ENCODE measurements around the gene MROH2B. TPM values are rescaled to one million over a fixed set of nuclear protein-coding genes. Genes with fewer than 3 reads are reported as not detected.
"Not testable (repeated sequence)": the region's sequence is repeated elsewhere in the genome, so short reads cannot be mapped to it uniquely, and the experiment has no call there.

MROH2B gene
- total RNA-seq, 8 experiments from 2014 or later = 0.36 TPM; not detected in 7

- in situ Hi-C loops (cut with MboI; ENCODE audit: low pct_unique_long_range_greater_than_20kb in 2 of 9, low sequenced_read_pairs in 9 of 9, unreplicated experiment in 9 of 9) = no loop called here
- no peak for ATAC-seq (replicated peaks in 6 of 8)
- no peak overlapping the region for H3K4me3 ChIP-seq
- H3K4me1 ChIP-seq (replicated peaks in 1 of 2) = no peaks in the 10 kb centered on the region
- 0 to 100% (median 54%) methylated on average over 1 to 5 of the region's 7 CpGs for WGBS, 10 experiments
- H3K27ac ChIP-seq = no peak overlapping the region
Measured at GRCh38 chr5:41083306-41083705, 12.2 kb upstream of the MROH2B start.

GRCh38 chr5:41071975-41072374, 833 bp upstream of the MROH2B start:
- Histone ChIP-seq H3K27ac (no peak overlapping the region), H3K4me1 (replicated peaks in 1 of 2) (no peaks in the 10 kb centered on the region), H3K4me3 (no peak overlapping the region)
- WGBS, 10 experiments = 50 to 100% (median 95%) methylated on average over 1 to 2 of the region's 2 CpGs; no CpG with 5 or more reads in 5 of the 10 experiments
- in situ Hi-C loops (cut with MboI; ENCODE audit: low pct_unique_long_range_greater_than_20kb in 2 of 9, low sequenced_read_pairs in 9 of 9, unreplicated experiment in 9 of 9) = no loop called here
- no peak for ATAC-seq (replicated peaks in 6 of 8)

- in situ Hi-C loops (cut with MboI; ENCODE audit: low pct_unique_long_range_greater_than_20kb in 2 of 9, low sequenced_read_pairs in 9 of 9, unreplicated experiment in 9 of 9) = no loop called here
- Histone ChIP-seq H3K4me1 (replicated peaks in 1 of 2) (no peaks in the 10 kb centered on the region), H3K4me3 (no peak overlapping the region), H3K27ac (no peak overlapping the region)
- peak in 3 of 8 experiments; percentile 82 to 88 (median 83) for ATAC-seq (replicated peaks in 6 of 8)
- WGBS, 10 experiments = 13 to 100% (median 67%) methylated on average over 1 to 2 of the region's 2 CpGs; no CpG with 5 or more reads in 1 of the 10 experiments
Measured at GRCh38 chr5:41067714-41068568, 3.2 kb downstream of the MROH2B start.

- Histone ChIP-seq H3K4me3 (no peak overlapping the region), H3K27ac (no peak overlapping the region), H3K4me1 (replicated peaks in 1 of 2) (no peaks in the 10 kb centered on the region)
- WGBS, 10 experiments = 32 to 100% (median 61%) methylated on average over 1 to 6 of the region's 6 CpGs
- ATAC-seq (replicated peaks in 6 of 8) = peak in 2 of 8 experiments; percentile 8 to 10
- in situ Hi-C loops (cut with MboI; ENCODE audit: low pct_unique_long_range_greater_than_20kb in 2 of 9, low sequenced_read_pairs in 9 of 9, unreplicated experiment in 9 of 9) = no loop called here
Measured at GRCh38 chr5:41065691-41066335, 5.3 kb downstream of the MROH2B start.

GRCh38 chr5:41057940-41058339, 13.2 kb downstream of the MROH2B start:
- 42 to 100% (median 84%) methylated on average over 1 to 9 of the region's 9 CpGs; no CpG with 5 or more reads in 2 of the 10 experiments for WGBS, 10 experiments
- Histone ChIP-seq H3K4me1 (replicated peaks in 1 of 2) (no peaks in the 10 kb centered on the region), H3K27ac (no peak overlapping the region), H3K4me3 (no peak overlapping the region)
- no peak for ATAC-seq (replicated peaks in 6 of 8)
- in situ Hi-C loops (cut with MboI; ENCODE audit: low pct_unique_long_range_greater_than_20kb in 2 of 9, low sequenced_read_pairs in 9 of 9, unreplicated experiment in 9 of 9) = no loop called here

DNA sequence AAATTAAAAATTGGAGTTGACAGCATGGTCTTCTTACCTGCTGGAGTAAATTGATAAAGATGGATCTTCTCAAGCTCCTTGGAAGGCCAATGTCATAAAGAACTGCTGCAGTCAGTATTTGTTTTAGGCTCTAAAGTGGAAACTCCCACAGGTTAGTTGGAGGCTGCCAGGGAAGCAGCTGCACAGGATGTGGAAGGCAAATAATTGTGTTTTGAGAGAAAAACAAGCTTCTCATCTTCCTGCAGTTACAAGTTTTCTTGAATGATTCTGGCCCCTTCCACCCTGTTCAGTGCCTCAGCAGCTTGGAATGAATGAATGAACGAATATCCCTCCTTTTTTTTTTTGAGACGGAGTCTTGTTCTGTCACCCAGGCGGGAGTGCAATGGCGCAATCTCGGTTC, 13.9 kb downstream of the MROH2B start:
- in situ Hi-C loops (cut with MboI; ENCODE audit: low pct_unique_long_range_greater_than_20kb in 2 of 9, low sequenced_read_pairs in 9 of 9, unreplicated experiment in 9 of 9) = no loop called here
- H3K4me1 ChIP-seq (replicated peaks in 1 of 2) = no peaks in the 10 kb centered on the region
- ATAC-seq (replicated peaks in 6 of 8) = no peak
- WGBS, 10 experiments = 50 to 100% (median 59%) methylated on average over 2 to 4 of the region's 5 CpGs; no CpG with 5 or more reads in 6 of the 10 experiments
- no peak overlapping the region for H3K27ac ChIP-seq
- no peak overlapping the region for H3K4me3 ChIP-seq

GRCh38 chr5:41048986-41049385, 22.2 kb downstream of the MROH2B start:
- Histone ChIP-seq H3K27ac (no peak overlapping the region), H3K4me3 (no peak overlapping the region), H3K4me1 (replicated peaks in 1 of 2) (no peaks in the 10 kb centered on the region)
- ATAC-seq (replicated peaks in 6 of 8) = no peak
- in situ Hi-C loops (cut with MboI; ENCODE audit: low pct_unique_long_range_greater_than_20kb in 2 of 9, low sequenced_read_pairs in 9 of 9, unreplicated experiment in 9 of 9) = no loop called here
- 0 to 100% (median 20%) methylated on average over 1 to 2 of the region's 2 CpGs; no CpG with 5 or more reads in 5 of the 10 experiments for WGBS, 10 experiments

DNA sequence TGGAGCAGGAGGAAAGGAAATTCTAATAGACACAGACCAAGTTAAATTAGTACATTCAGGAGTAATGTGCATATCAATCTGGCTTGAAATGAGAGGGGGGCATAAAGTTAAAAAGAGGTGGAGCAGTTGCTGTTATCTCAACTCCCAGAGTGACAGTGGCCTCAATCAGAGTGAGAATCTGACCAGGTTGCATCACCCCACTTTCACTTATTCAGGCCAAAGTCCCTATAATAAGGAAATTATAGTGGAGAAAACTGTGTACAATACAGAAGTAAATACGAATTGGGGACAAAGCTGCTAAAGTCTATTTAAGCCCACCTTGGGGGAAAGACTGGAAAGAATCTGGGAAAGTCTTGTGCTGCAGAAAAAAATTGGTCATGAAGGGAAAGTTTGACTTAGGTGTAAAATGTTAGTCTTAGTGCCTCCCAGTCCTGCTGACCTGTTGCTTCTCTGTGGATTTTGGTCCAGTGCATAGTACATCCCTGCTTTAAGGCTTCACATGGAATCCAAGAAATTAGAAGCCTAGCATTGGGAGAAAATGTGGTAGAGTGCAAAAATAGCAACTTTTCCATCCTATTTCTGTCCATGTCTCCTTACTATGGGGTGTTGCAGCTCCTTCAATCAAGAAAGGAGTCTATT, 27.9 kb downstream of the MROH2B start:
- no peak for ATAC-seq (replicated peaks in 6 of 8)
- H3K27ac ChIP-seq = no peak overlapping the region
- H3K4me1 ChIP-seq (replicated peaks in 1 of 2) = no peaks in the 10 kb centered on the region
- no peak overlapping the region for H3K4me3 ChIP-seq
- WGBS, 10 experiments = 0 to 56% (median 9%) methylated on average over 1 of the region's 1 CpG; no CpG with 5 or more reads in 3 of the 10 experiments
- in situ Hi-C loops (cut with MboI; ENCODE audit: low pct_unique_long_range_greater_than_20kb in 2 of 9, low sequenced_read_pairs in 9 of 9, unreplicated experiment in 9 of 9) = no loop called here

GRCh38 chr5:41032973-41033372, 38.2 kb downstream of the MROH2B start:
- Histone ChIP-seq H3K4me1 (replicated peaks in 1 of 2) (no peaks in the 10 kb centered on the region), H3K4me3 (no peak overlapping the region), H3K27ac (no peak overlapping the region)
- in situ Hi-C loops (cut with MboI; ENCODE audit: low pct_unique_long_range_greater_than_20kb in 2 of 9, low sequenced_read_pairs in 9 of 9, unreplicated experiment in 9 of 9) = no loop called here
- peak in 3 of 8 experiments; percentile 67 to 81 (median 77) for ATAC-seq (replicated peaks in 6 of 8)

DNA sequence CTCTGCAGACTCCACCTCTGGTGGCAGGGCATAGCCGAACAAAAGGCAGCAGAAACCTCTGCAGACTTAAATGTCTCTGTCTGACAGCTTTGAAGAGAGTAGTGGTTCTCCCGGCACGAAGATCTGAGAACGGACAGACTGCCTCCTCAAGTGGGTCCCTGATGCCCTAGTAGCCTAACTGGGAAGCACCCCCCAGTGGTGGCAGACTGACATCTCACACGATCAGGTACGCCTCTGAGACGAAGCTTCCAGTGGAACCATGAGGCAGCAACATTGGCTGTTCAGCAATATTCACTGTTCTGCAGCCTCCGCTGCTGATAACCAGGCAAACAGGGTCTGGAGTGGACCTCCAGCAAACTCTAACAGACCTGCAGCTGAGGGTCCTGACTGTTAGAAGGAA, 48.5 kb downstream of the MROH2B start:
- ATAC-seq (replicated peaks in 6 of 8); H3K4me3 ChIP-seq; H3K27ac ChIP-seq; in situ Hi-C loops (cut with MboI; ENCODE audit: low pct_unique_long_range_greater_than_20kb in 2 of 9, low sequenced_read_pairs in 9 of 9, unreplicated experiment in 9 of 9); H3K4me1 ChIP-seq (replicated peaks in 1 of 2): not testable (repeated sequence)
- 83% methylated on average over 1 of the region's 8 CpGs; no CpG with 5 or more reads in 9 of the 10 experiments for WGBS, 10 experiments

- Histone ChIP-seq H3K4me1 (replicated peaks in 1 of 2) (no peaks in the 10 kb centered on the region), H3K4me3 (no peak overlapping the region), H3K27ac (no peak overlapping the region)
- in situ Hi-C loops (cut with MboI; ENCODE audit: low pct_unique_long_range_greater_than_20kb in 2 of 9, low sequenced_read_pairs in 9 of 9, unreplicated experiment in 9 of 9) = no loop called here
- WGBS, 10 experiments = 0 to 83% (median 29%) methylated on average over 1 to 3 of the region's 4 CpGs; no CpG with 5 or more reads in 4 of the 10 experiments
- no peak for ATAC-seq (replicated peaks in 6 of 8)
Measured at GRCh38 chr5:41012318-41012717, 58.8 kb downstream of the MROH2B start.

GRCh38 chr5:41010572-41010971, 60.6 kb downstream of the MROH2B start:
- Histone ChIP-seq H3K4me3 (no peak overlapping the region), H3K4me1 (replicated peaks in 1 of 2) (no peaks in the 10 kb centered on the region), H3K27ac (no peak overlapping the region)
- no peak for ATAC-seq (replicated peaks in 6 of 8)
- 20 to 95% (median 80%) methylated on average over 1 to 6 of the region's 6 CpGs; no CpG with 5 or more reads in 1 of the 10 experiments for WGBS, 10 experiments
- in situ Hi-C loops (cut with MboI; ENCODE audit: low pct_unique_long_range_greater_than_20kb in 2 of 9, low sequenced_read_pairs in 9 of 9, unreplicated experiment in 9 of 9) = no loop called here

DNA sequence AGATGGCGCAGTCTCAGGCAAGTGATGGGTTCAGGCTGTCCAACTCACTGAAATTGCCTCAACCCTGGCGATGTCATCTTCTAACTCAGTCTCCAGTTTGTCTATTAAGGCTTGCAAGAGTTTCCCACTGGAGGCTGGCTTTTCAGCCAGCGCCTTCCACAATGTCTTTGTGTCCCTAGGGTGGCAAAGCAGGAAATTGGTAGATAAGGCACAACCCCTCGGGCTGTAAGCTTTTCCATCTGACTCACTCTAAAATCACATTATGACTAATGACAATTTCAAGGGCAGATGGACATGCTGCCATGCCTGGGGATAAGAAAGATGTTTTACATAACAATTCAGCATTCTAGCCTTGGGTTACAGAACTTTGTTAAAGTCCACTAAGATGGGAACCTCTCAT, 61.9 kb downstream of the MROH2B start:
- peak in 2 of 8 experiments; percentile 87 to 92 for ATAC-seq (replicated peaks in 6 of 8)

More for the DNA sequence above, 61.9 kb downstream of the MROH2B start:
- in situ Hi-C loops (cut with MboI; ENCODE audit: low pct_unique_long_range_greater_than_20kb in 2 of 9, low sequenced_read_pairs in 9 of 9, unreplicated experiment in 9 of 9) = no loop called here
- no peak overlapping the region for H3K27ac ChIP-seq
- WGBS, 10 experiments = 17 to 88% (median 48%) methylated on average over 1 to 4 of the region's 4 CpGs; no CpG with 5 or more reads in 2 of the 10 experiments
- no peak overlapping the region for H3K4me3 ChIP-seq
- no peaks in the 10 kb centered on the region for H3K4me1 ChIP-seq (replicated peaks in 1 of 2)
